Measurements from ENCODE around the gene IL5. TPM values are rescaled to one million over a fixed set of nuclear protein-coding genes. Genes with fewer than 3 reads are reported as not detected.
A peak's percentile ranks its signal among the peaks of the same experiment; 100 is the strongest.

Gene IL5
- total RNA-seq, 1 experiment from 2014 or later = not detected

DNA sequence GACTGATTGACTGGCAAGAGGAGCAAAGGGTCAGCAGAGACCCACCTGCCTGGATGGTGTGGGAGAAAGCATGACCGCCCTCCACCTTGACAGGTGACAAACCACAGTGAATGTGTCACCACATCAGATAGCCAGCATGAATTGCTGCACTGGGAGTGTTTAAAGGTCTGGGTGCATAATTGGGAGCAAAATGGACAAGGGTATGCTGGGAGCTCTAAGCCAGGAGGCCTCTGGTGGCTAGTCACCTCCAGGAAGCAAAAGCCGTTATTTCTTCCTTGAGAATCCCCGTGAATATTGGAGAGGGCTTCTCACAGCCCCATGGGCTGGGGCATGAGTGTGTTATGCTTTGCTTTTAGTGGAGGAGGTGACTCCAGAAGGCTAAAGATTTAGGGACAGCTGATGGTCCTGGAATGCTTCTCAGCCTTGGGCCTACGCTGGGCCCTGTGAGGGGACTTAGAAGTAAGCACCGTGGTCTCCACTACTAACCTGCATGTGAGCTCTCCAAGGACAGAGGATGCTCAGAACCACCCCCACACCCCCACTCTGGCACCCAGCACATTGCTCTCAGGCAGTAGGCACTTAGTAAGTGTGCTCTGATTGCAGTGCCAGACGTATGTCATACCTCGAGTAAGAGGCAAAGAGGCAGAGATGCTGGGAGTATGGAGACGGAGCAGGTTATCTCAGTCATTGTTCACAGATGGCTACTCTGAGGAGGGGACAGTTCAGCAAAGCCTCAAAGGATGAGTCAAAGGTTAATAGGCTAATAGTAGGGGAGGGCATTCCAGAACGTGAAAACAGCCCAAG lies 43.7 kb downstream of the IL5 start:
- in situ Hi-C loops (cut with HindIII; ENCODE audit: low pct_unique_long_range_greater_than_20kb, low sequenced_read_pairs) (loop anchor here (25.0 kb wide), 1 partner anchor 112 kb away; no protein-coding TSS in a partner anchor), intact Hi-C loops (cut with micrococcal nuclease; ENCODE audit: unreplicated experiment) (loop anchor here (2.0 to 10.0 kb wide), 2 partner anchors 81 to 435 kb away; partner anchors contain the start of gene IL3)
- H3K36me3 ChIP-seq (ENCODE audit: control insufficient read depth, insufficient read depth, low read length) = peaks cover 2% of the 10 kb centered on the region; the same call in 1 of the 2 replicates
- ChIA-PET POLR2A (no interaction called here), CTCF (interaction anchor here (3.3 kb wide), 1 partner anchor 112 kb away, joined by 20 read pairs; no protein-coding TSS in a partner anchor)
- no peak for ATAC-seq
- H3K9me3 ChIP-seq (ENCODE audit: control insufficient read depth, insufficient read depth, low read depth, low read length) = no peaks in the 10 kb centered on the region
- no TSS peak for BruUV-seq (replicated peaks)
- H3K27ac ChIP-seq (ENCODE audit: low read length) = no peak overlapping the region; the same call in 1 of the 2 replicates
- H3K4me3 ChIP-seq (ENCODE audit: low read depth in 2 of 2, low read length in 2 of 2) = no peak overlapping the region
- DNase-seq (ENCODE audit: low read depth, low spot score) = no peak
- H3K27me3 ChIP-seq (ENCODE audit: control insufficient read depth, insufficient read depth, low read length) = no peaks in the 10 kb centered on the region
- TF ChIP-seq, protein P1, sequence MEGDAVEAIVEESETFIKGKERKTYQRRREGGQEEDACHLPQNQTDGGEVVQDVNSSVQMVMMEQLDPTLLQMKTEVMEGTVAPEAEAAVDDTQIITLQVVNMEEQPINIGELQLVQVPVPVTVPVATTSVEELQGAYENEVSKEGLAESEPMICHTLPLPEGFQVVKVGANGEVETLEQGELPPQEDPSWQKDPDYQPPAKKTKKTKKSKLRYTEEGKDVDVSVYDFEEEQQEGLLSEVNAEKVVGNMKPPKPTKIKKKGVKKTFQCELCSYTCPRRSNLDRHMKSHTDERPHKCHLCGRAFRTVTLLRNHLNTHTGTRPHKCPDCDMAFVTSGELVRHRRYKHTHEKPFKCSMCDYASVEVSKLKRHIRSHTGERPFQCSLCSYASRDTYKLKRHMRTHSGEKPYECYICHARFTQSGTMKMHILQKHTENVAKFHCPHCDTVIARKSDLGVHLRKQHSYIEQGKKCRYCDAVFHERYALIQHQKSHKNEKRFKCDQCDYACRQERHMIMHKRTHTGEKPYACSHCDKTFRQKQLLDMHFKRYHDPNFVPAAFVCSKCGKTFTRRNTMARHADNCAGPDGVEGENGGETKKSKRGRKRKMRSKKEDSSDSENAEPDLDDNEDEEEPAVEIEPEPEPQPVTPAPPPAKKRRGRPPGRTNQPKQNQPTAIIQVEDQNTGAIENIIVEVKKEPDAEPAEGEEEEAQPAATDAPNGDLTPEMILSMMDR (IDR thresholded peaks at IDR 0.05) = no peak
- TF ChIP-seq SIN3A (IDR thresholded peaks at IDR 0.05; ENCODE audit: borderline replicate concordance, insufficient read depth, low read depth, low read length) (no peak), POLR2AphosphoS5 (IDR thresholded peaks at IDR 0.05; ENCODE audit: low read depth, low read length) (no peak), TCF7L2 (IDR thresholded peaks at IDR 0.05; ENCODE audit: low read depth, low read length) (no peak)
- TF ChIP-seq, protein P2, sequence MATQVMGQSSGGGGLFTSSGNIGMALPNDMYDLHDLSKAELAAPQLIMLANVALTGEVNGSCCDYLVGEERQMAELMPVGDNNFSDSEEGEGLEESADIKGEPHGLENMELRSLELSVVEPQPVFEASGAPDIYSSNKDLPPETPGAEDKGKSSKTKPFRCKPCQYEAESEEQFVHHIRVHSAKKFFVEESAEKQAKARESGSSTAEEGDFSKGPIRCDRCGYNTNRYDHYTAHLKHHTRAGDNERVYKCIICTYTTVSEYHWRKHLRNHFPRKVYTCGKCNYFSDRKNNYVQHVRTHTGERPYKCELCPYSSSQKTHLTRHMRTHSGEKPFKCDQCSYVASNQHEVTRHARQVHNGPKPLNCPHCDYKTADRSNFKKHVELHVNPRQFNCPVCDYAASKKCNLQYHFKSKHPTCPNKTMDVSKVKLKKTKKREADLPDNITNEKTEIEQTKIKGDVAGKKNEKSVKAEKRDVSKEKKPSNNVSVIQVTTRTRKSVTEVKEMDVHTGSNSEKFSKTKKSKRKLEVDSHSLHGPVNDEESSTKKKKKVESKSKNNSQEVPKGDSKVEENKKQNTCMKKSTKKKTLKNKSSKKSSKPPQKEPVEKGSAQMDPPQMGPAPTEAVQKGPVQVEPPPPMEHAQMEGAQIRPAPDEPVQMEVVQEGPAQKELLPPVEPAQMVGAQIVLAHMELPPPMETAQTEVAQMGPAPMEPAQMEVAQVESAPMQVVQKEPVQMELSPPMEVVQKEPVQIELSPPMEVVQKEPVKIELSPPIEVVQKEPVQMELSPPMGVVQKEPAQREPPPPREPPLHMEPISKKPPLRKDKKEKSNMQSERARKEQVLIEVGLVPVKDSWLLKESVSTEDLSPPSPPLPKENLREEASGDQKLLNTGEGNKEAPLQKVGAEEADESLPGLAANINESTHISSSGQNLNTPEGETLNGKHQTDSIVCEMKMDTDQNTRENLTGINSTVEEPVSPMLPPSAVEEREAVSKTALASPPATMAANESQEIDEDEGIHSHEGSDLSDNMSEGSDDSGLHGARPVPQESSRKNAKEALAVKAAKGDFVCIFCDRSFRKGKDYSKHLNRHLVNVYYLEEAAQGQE (IDR thresholded peaks at IDR 0.05; ENCODE audit: insufficient read depth in 1 of 2, low read depth in 2 of 2, low read length in 1 of 2) = no peak
- H3K4me1 ChIP-seq (ENCODE audit: control insufficient read depth, insufficient read depth, low read length) = peaks cover 26% of the 10 kb centered on the region

DNA sequence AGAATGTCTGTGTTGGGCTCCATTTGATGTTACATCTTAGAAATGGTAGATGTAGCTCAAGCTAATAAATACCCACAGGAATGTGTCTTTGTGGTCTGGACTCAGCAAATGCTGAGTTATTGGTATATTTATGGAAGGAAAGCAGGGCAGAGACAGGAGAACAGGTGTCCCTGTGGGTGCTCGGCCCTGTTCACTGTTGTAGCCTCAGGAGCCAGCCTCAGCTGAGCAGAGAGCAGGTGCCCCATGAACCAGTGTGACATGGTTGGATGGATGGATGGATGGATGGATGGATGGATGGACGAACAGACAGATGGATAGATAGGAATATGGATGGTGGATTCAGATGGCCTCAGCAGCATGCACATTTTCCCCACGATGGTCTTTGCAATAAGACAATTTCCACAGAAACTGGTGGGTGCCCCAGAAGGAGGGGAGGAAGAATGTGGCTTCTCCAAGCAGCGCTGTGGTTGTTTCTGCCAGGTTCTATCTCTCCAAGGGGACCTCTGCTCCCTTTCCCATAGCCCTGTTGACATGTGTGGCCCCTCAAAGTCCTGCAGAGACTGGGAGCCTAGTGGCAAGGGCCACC lies 44.5 kb downstream of the IL5 start:
- intact Hi-C loops (cut with micrococcal nuclease; ENCODE audit: unreplicated experiment) (loop anchor here (10.0 kb wide), 1 partner anchor 434 kb away; the partner anchor contains the start of gene IL3), in situ Hi-C loops (cut with HindIII; ENCODE audit: low pct_unique_long_range_greater_than_20kb, low sequenced_read_pairs) (loop anchor here (25.0 kb wide), 1 partner anchor 111 kb away; no protein-coding TSS in a partner anchor)
- H3K4me1 ChIP-seq (ENCODE audit: control insufficient read depth, insufficient read depth, low read length) = peaks cover 26% of the 10 kb centered on the region
- ATAC-seq (no peak), DNase-seq (ENCODE audit: low read depth, low spot score) (no peak)
- ChIA-PET CTCF (interaction anchor here (0.6 to 1.7 kb wide), 3 partner anchors 76 to 290 kb away, joined by 3 to 11 read pairs (median 3); no protein-coding TSS in a partner anchor), POLR2A (no interaction called here)
- no peak overlapping the region for H3K4me3 ChIP-seq (ENCODE audit: low read depth in 2 of 2, low read length in 2 of 2)
- TF ChIP-seq SIN3A (IDR thresholded peaks at IDR 0.05; ENCODE audit: borderline replicate concordance, insufficient read depth, low read depth, low read length) = no peak
- TF ChIP-seq, protein P1 (IDR thresholded peaks at IDR 0.05) = no peak
- TF ChIP-seq POLR2AphosphoS5 (IDR thresholded peaks at IDR 0.05; ENCODE audit: low read depth, low read length) = no peak
- TF ChIP-seq, protein P2 (IDR thresholded peaks at IDR 0.05; ENCODE audit: insufficient read depth in 1 of 2, low read depth in 2 of 2, low read length in 1 of 2) = no peak
- no peak for TF ChIP-seq TCF7L2 (IDR thresholded peaks at IDR 0.05; ENCODE audit: low read depth, low read length)
- no peaks in the 10 kb centered on the region for H3K9me3 ChIP-seq (ENCODE audit: control insufficient read depth, insufficient read depth, low read depth, low read length)
- peak overlapping the region; percentile 84 for H3K27ac ChIP-seq (ENCODE audit: low read length)
- peaks cover 2% of the 10 kb centered on the region; the same call in 1 of the 2 replicates for H3K36me3 ChIP-seq (ENCODE audit: control insufficient read depth, insufficient read depth, low read length)
- H3K27me3 ChIP-seq (ENCODE audit: control insufficient read depth, insufficient read depth, low read length) = no peaks in the 10 kb centered on the region
- BruUV-seq (replicated peaks) = no TSS peak

Data from Panc1 (cell line).